ENCODE results near the gene INSIG1.

DNA sequence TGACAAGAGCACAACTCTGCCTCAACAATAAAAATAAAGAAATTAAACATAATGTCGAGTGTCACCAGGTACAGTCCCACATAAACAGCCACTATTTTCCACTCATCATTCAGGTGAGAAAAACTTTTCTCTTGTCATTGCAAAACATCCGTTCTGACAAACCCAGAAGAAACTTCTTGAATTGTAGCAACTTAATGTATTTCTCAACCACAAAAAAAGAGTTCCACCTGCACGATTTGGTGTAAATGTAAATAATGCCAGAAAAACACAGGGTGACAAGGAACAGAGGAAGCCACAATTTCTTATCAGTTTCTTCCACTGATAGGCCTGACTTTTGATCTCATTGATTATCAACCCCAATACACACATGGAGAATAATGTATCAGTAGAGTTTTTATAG is 26.8 kb upstream of the INSIG1 start:
- TF ChIP-seq CTCF (IDR thresholded peaks at IDR 0.05; ENCODE audit: insufficient read depth, low read depth, low read length), result no peak
- no peak for TF ChIP-seq EZH2 (IDR thresholded peaks at IDR 0.05; ENCODE audit: insufficient read depth, low read length)

Data from astrocyte (in vitro differentiated cells and primary cell).